ENCODE results near the gene TMEM37. TPM values are rescaled to one million over a fixed set of nuclear protein-coding genes. Genes with fewer than 3 reads are reported as not detected.
A peak's percentile ranks its signal among the peaks of the same experiment; 100 is the strongest.
"Not testable (repeated sequence)": the region's sequence is repeated elsewhere in the genome, so short reads cannot be mapped to it uniquely, and the experiment has no call there.

The TMEM37 gene
- total and polyA plus RNA-seq, 2 donors from 2014 or later: 59.4 to 221 TPM

GRCh38 chr2:119402106-119402505, 29.5 kb upstream of the TMEM37 start:
- no peak for FAIRE-seq
- Histone ChIP-seq H3K4me3 (ENCODE audit: low read length in 3 of 3) (no peak overlapping the region), H3K27ac (ENCODE audit: low read depth in 2 of 2, low read length in 2 of 2) (no peak overlapping the region), H3K36me3 (ENCODE audit: control insufficient read depth in 2 of 3, insufficient read depth in 3 of 3, low read length in 3 of 3) (no peaks in the 10 kb centered on the region), H3K27me3 (ENCODE audit: control insufficient read depth, insufficient read depth, low read length) (no peaks in the 10 kb centered on the region), H3K4me1 (ENCODE audit: control insufficient read depth in 2 of 3, insufficient read depth in 2 of 3, low read depth in 1 of 3, low read length in 3 of 3) (peaks cover 0 to 9% (median 6%) of the 10 kb centered on the region in 3 donors), H3K9ac (ENCODE audit: low read length in 3 of 3) (no peak overlapping the region), H3K9me3 (ENCODE audit: control insufficient read depth in 2 of 3, insufficient read depth in 1 of 3, low read length in 3 of 3) (no peaks in the 10 kb centered on the region)
- TF ChIP-seq CTCF (IDR thresholded peaks at IDR 0.05; ENCODE audit: borderline replicate concordance, extremely low read depth, insufficient read depth): no peak
- intact Hi-C loops (cut with DNase I): no loop called here
- no peak for DNase-seq

- no peaks in the 10 kb centered on the region for H3K9me3 ChIP-seq (ENCODE audit: control insufficient read depth in 2 of 3, insufficient read depth in 1 of 3, low read length in 3 of 3)
- TF ChIP-seq CTCF (IDR thresholded peaks at IDR 0.05; ENCODE audit: borderline replicate concordance, extremely low read depth, insufficient read depth): no peak
- no peaks in the 10 kb centered on the region for H3K36me3 ChIP-seq (ENCODE audit: control insufficient read depth in 2 of 3, insufficient read depth in 3 of 3, low read length in 3 of 3)
- intact Hi-C loops (cut with DNase I): no loop called here
- no peak for FAIRE-seq
- DNase-seq: no peak
- H3K27me3 ChIP-seq (ENCODE audit: control insufficient read depth, insufficient read depth, low read length): no peaks in the 10 kb centered on the region
- H3K4me3 ChIP-seq (ENCODE audit: low read length in 3 of 3): no peak overlapping the region
- H3K27ac ChIP-seq (ENCODE audit: low read depth in 2 of 2, low read length in 2 of 2): peak overlapping the region in 1 of 2 donors; percentile 57
- no peak overlapping the region for H3K9ac ChIP-seq (ENCODE audit: low read length in 3 of 3)
- H3K4me1 ChIP-seq (ENCODE audit: control insufficient read depth in 2 of 3, insufficient read depth in 2 of 3, low read depth in 1 of 3, low read length in 3 of 3): peaks cover 0 to 14% (median 6%) of the 10 kb centered on the region in 3 donors
Observed at GRCh38 chr2:119402645-119403560, 28.8 kb upstream of the TMEM37 start.

- H3K27me3 ChIP-seq (ENCODE audit: control insufficient read depth, insufficient read depth, low read length); DNase-seq; H3K36me3 ChIP-seq (ENCODE audit: control insufficient read depth in 2 of 3, insufficient read depth in 3 of 3, low read length in 3 of 3); H3K27ac ChIP-seq (ENCODE audit: low read depth in 2 of 2, low read length in 2 of 2); FAIRE-seq; H3K4me3 ChIP-seq (ENCODE audit: low read length in 3 of 3); intact Hi-C loops (cut with DNase I); H3K9ac ChIP-seq (ENCODE audit: low read length in 3 of 3); H3K9me3 ChIP-seq (ENCODE audit: control insufficient read depth in 2 of 3, insufficient read depth in 1 of 3, low read length in 3 of 3): not testable (repeated sequence)
- peaks cover 0 to 14% (median 6%) of the 10 kb centered on the region in 3 donors for H3K4me1 ChIP-seq (ENCODE audit: control insufficient read depth in 2 of 3, insufficient read depth in 2 of 3, low read depth in 1 of 3, low read length in 3 of 3)
Observed at GRCh38 chr2:119403618-119404017, 28.0 kb upstream of the TMEM37 start.

GRCh38 chr2:119405151-119405550, 26.5 kb upstream of the TMEM37 start:
- H3K4me3 ChIP-seq (ENCODE audit: low read length in 3 of 3): no peak overlapping the region
- intact Hi-C loops (cut with DNase I): loop anchor here (5.0 kb wide), 1 partner anchor 72 kb away; no protein-coding TSS in a partner anchor
- DNase-seq (no peak), FAIRE-seq (no peak)
- H3K4me1 ChIP-seq (ENCODE audit: control insufficient read depth in 2 of 3, insufficient read depth in 2 of 3, low read depth in 1 of 3, low read length in 3 of 3): peaks cover 0 to 14% (median 6%) of the 10 kb centered on the region in 3 donors
- H3K9me3 ChIP-seq (ENCODE audit: control insufficient read depth in 2 of 3, insufficient read depth in 1 of 3, low read length in 3 of 3): no peaks in the 10 kb centered on the region
- H3K27ac ChIP-seq (ENCODE audit: low read depth in 2 of 2, low read length in 2 of 2): no peak overlapping the region
- no peak overlapping the region for H3K9ac ChIP-seq (ENCODE audit: low read length in 3 of 3)
- no peak for TF ChIP-seq CTCF (IDR thresholded peaks at IDR 0.05; ENCODE audit: borderline replicate concordance, extremely low read depth, insufficient read depth)
- no peaks in the 10 kb centered on the region for H3K27me3 ChIP-seq (ENCODE audit: control insufficient read depth, insufficient read depth, low read length)
- H3K36me3 ChIP-seq (ENCODE audit: control insufficient read depth in 2 of 3, insufficient read depth in 3 of 3, low read length in 3 of 3): no peaks in the 10 kb centered on the region

All from kidney (tissue), 14 donors.